Subcutaneous abdominal adipose tissue (tissue), 5 donors: Measurements from ENCODE around the gene OTOP3.

Source experiments
- H3K27ac ChIP-seq: one replicate; pipeline ENCODE4 v1.7.0; 2013; ENCODE audit warnings: low read depth, mild to moderate bottlenecking, inconsistent platforms, low read length, moderate library complexity
- H3K27me3 ChIP-seq, 5 donors: one replicate each; pipeline ENCODE4 v1.7.0; 2013; ENCODE audit warnings: low read length in 5 of 5, inconsistent platforms in 1 of 5; ENCODE audit not compliant: control insufficient read depth in 5 of 5, insufficient read depth in 4 of 5
- H3K36me3 ChIP-seq, 5 donors: one replicate each; pipeline ENCODE4 v1.7.0; 2013; ENCODE audit warnings: low read length in 5 of 5; ENCODE audit not compliant: control insufficient read depth in 5 of 5, insufficient read depth in 5 of 5
- H3K4me1 ChIP-seq, 5 donors: one replicate each; pipeline ENCODE4 v1.7.0; 2013; ENCODE audit warnings: low read length in 5 of 5, mild to moderate bottlenecking in 3 of 5, moderate library complexity in 1 of 5; ENCODE audit not compliant: control insufficient read depth in 5 of 5, insufficient read depth in 5 of 5
- H3K4me3 ChIP-seq, 5 donors: one replicate each; pipeline ENCODE4 v1.7.0; 2013; ENCODE audit warnings: low read length in 5 of 5, low read depth in 1 of 5
- H3K9ac ChIP-seq, 5 donors: one replicate each; pipeline ENCODE4 v1.7.0; 2013; ENCODE audit warnings: low read length in 5 of 5, mild to moderate bottlenecking in 4 of 5, moderate library complexity in 3 of 5
- H3K9me3 ChIP-seq, 5 donors: one replicate each; pipeline ENCODE4 v1.7.0; 2013; ENCODE audit warnings: low read length in 5 of 5; ENCODE audit not compliant: control insufficient read depth in 5 of 5
- donor health status: healthy.
- donor health status: healthy.
- donor health status: healthy.
- donor health status: healthy.
- donor health status: healthy.

The OTOP3 gene

GRCh38 chr17:74939534-74939933 lies 3.8 kb downstream of the OTOP3 start:
- Histone ChIP-seq H3K4me3 (no peak overlapping the region), H3K27ac (no peak overlapping the region), H3K9ac (no peak overlapping the region), H3K4me1 (peaks cover 0 to 10% (median 5%) of the 10 kb centered on the region in 5 donors), H3K27me3 (peaks cover 41 to 69% (median 50%) of the 10 kb centered on the region in 5 donors), H3K9me3 (no peaks in the 10 kb centered on the region), H3K36me3 (no peaks in the 10 kb centered on the region)

- H3K9me3 ChIP-seq, result no peaks in the 10 kb centered on the region
- H3K27ac ChIP-seq, result no peak overlapping the region
- peaks cover 0 to 2% (median under 1%) of the 10 kb centered on the region in 5 donors for H3K4me1 ChIP-seq
- no peaks in the 10 kb centered on the region for H3K36me3 ChIP-seq
- no peak overlapping the region for H3K4me3 ChIP-seq
- H3K27me3 ChIP-seq, result peaks cover 32 to 55% (median 39%) of the 10 kb centered on the region in 5 donors
- H3K9ac ChIP-seq, result no peak overlapping the region
Observed at GRCh38 chr17:74941128-74941725, 5.5 kb downstream of the OTOP3 start.

GRCh38 chr17:74943808-74944522 lies 8.3 kb downstream of the OTOP3 start:
- peaks cover 24 to 35% (median 34%) of the 10 kb centered on the region in 5 donors for H3K27me3 ChIP-seq
- no peak overlapping the region for H3K27ac ChIP-seq
- H3K4me3 ChIP-seq, result no peak overlapping the region
- H3K9ac ChIP-seq, result no peak overlapping the region
- no peaks in the 10 kb centered on the region for H3K4me1 ChIP-seq
- H3K9me3 ChIP-seq, result no peaks in the 10 kb centered on the region
- H3K36me3 ChIP-seq, result no peaks in the 10 kb centered on the region

GRCh38 chr17:74945543-74945942 lies 9.8 kb downstream of the OTOP3 start:
- Histone ChIP-seq H3K9ac (no peak overlapping the region), H3K4me1 (no peaks in the 10 kb centered on the region), H3K9me3 (no peaks in the 10 kb centered on the region), H3K27me3 (peaks cover 28 to 33% (median 28%) of the 10 kb centered on the region in 5 donors), H3K27ac (no peak overlapping the region), H3K36me3 (no peaks in the 10 kb centered on the region), H3K4me3 (no peak overlapping the region)

GRCh38 chr17:74946641-74947040 lies 10.9 kb downstream of the OTOP3 start:
- Histone ChIP-seq H3K27me3 (peaks cover 29 to 36% (median 33%) of the 10 kb centered on the region in 5 donors), H3K27ac (no peak overlapping the region), H3K9ac (no peak overlapping the region), H3K9me3 (no peaks in the 10 kb centered on the region), H3K4me3 (no peak overlapping the region), H3K4me1 (no peaks in the 10 kb centered on the region), H3K36me3 (peaks cover 0 to 10% (median 2%) of the 10 kb centered on the region in 5 donors)

GRCh38 chr17:74947041-74947754 lies 11.5 kb downstream of the OTOP3 start:
- Histone ChIP-seq H3K4me1 (peaks cover 0 to under 1% (median 0%) of the 10 kb centered on the region in 5 donors), H3K27ac (no peak overlapping the region), H3K9ac (no peak overlapping the region), H3K36me3 (peaks cover 0 to 12% (median 2%) of the 10 kb centered on the region in 5 donors), H3K9me3 (no peaks in the 10 kb centered on the region), H3K4me3 (no peak overlapping the region), H3K27me3 (peaks cover 27 to 36% (median 30%) of the 10 kb centered on the region in 5 donors)

GRCh38 chr17:74949455-74950115 lies 13.9 kb downstream of the OTOP3 start:
- H3K4me3 ChIP-seq, result no peak overlapping the region
- H3K9ac ChIP-seq, result no peak overlapping the region
- no peak overlapping the region for H3K27ac ChIP-seq

GRCh38 chr17:74950207-74950606 lies 14.5 kb downstream of the OTOP3 start:
- Histone ChIP-seq H3K4me3 (no peak overlapping the region), H3K4me1 (peaks cover 0 to 3% (median 0%) of the 10 kb centered on the region in 5 donors), H3K9ac (no peak overlapping the region), H3K27me3 (peaks cover 18 to 30% (median 22%) of the 10 kb centered on the region in 5 donors), H3K27ac (no peak overlapping the region), H3K9me3 (no peaks in the 10 kb centered on the region), H3K36me3 (peaks cover 0 to 27% (median 13%) of the 10 kb centered on the region in 5 donors)

More at GRCh38 chr17:74949455-74950115, 13.9 kb downstream of the OTOP3 start:
- peaks cover 0 to 22% (median 8%) of the 10 kb centered on the region in 5 donors for H3K36me3 ChIP-seq
- H3K9me3 ChIP-seq, result no peaks in the 10 kb centered on the region
- H3K27me3 ChIP-seq, result peaks cover 18 to 30% (median 22%) of the 10 kb centered on the region in 5 donors
- peaks cover 0 to 3% (median 0%) of the 10 kb centered on the region in 5 donors for H3K4me1 ChIP-seq

GRCh38 chr17:74951065-74951464 lies 15.4 kb downstream of the OTOP3 start:
- Histone ChIP-seq H3K36me3 (peaks cover 0 to 34% (median 19%) of the 10 kb centered on the region in 5 donors), H3K27me3 (peaks cover 18 to 30% (median 20%) of the 10 kb centered on the region in 5 donors), H3K4me3 (no peak overlapping the region), H3K9ac (no peak overlapping the region), H3K4me1 (peaks cover 0 to 3% (median 0%) of the 10 kb centered on the region in 5 donors), H3K27ac (no peak overlapping the region), H3K9me3 (no peaks in the 10 kb centered on the region)
